OCI-LY3 (cell line): ENCODE measurements around the gene FXYD2.

Experiments used
- H2AFZ ChIP-seq: fragments of 200-600, 300-600 bp; shearing (Covaris generic); 2 replicates; pipeline ENCODE4 v1.6.0; 2014; ENCODE audit warnings: antibody characterized with exemption, low read depth, low read length
- H3K27ac ChIP-seq: fragments of 200-600, 300-600 bp; sonication (generic); 2 replicates; pipeline ENCODE4 v1.5.1; 2014; ENCODE audit warnings: mild to moderate bottlenecking, low read length, moderate library complexity, mixed read lengths
- H3K27me3 ChIP-seq: fragments of 200-600, 300-600 bp; sonication (generic); 2 replicates; pipeline ENCODE4 v1.6.1; 2014; ENCODE audit warnings: low read depth, low read length, mixed read lengths
- H3K36me3 ChIP-seq: fragments of 200-600, 300-600 bp; sonication (generic); replicated peaks from 2 replicates; pipeline ENCODE3; 2014; ENCODE audit warnings: low read depth, low read length, mixed read lengths
- H3K4me1 ChIP-seq: fragments of 300-600, 200-600 bp; sonication (generic); 2 replicates; pipeline ENCODE4 v1.6.1; 2014; ENCODE audit warnings: low read length, mixed read lengths
- H3K4me2 ChIP-seq: fragments of 200-600, 300-600 bp; sonication (generic); 2 replicates; pipeline ENCODE4 v1.6.1; 2014; ENCODE audit warnings: low read length, mixed read lengths
- H3K4me3 ChIP-seq: fragments of 300-600, 200-600 bp; sonication (generic); 2 replicates; pipeline ENCODE4 v1.5.1; 2014; ENCODE audit warnings: antibody characterized with exemption, mild to moderate bottlenecking, low read length, moderate library complexity
- H3K79me2 ChIP-seq: fragments of 300-600, 200-600 bp; shearing (Covaris generic); 2 replicates; pipeline ENCODE4 v1.6.1; 2014; ENCODE audit warnings: mild to moderate bottlenecking, low read length, mixed read lengths
- H3K9ac ChIP-seq: fragments of 300-600, 200-600 bp; shearing (Covaris generic); 2 replicates; pipeline ENCODE4 v1.6.0; 2014; ENCODE audit warnings: mild to moderate bottlenecking, low read length, moderate library complexity
- H3K9me3 ChIP-seq: fragments of 200-600, 300-600 bp; shearing (Covaris generic); 2 replicates; pipeline ENCODE4 v1.6.1; 2014; ENCODE audit warnings: low read length, mixed read lengths; ENCODE audit not compliant: insufficient read depth
- H4K20me1 ChIP-seq: fragments of 200-600, 300-600 bp; sonication (generic); 2 replicates; pipeline ENCODE4 v1.6.1; 2016; ENCODE audit warnings: low read length, mixed read lengths; ENCODE audit not compliant: insufficient read depth
- EZH2phosphoT487 ChIP-seq: fragments of 200-600 bp; shearing (Covaris generic); IDR thresholded peaks from 2 replicates; pipeline ENCODE4 v1.6.1; 2018; ENCODE audit warnings: antibody characterized with exemption, mixed run types, low read depth
- TF ChIP-seq, protein P1 (sequence below): fragments of 200-600, 300-600 bp; sonication (generic); IDR thresholded peaks from 2 replicates; pipeline ENCODE4 v1.5.1; 2014; ENCODE audit warnings: antibody characterized with exemption, low read length, low read depth

FXYD2 gene

DNA sequence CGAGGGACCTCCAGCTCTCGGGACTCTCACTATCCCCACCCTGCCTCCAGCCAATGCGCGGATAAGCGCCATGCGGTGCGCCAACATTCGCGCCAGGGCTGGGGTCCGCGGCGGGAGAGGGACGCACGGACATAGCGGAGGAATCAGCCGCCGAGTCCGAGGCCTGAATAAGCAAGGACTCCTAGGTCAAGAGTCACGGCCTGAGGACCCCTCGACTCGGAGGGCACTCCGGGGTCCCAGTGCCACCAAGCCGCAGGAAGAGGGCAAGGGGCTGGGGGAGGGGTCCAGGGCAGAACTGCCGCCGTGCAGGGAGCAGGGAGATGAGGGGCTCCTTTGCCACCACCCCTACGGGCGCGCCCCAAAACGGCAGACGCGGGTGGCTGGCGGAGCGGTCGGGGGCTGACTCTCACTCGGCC, 28.1 kb downstream of the FXYD2 start:
- Histone ChIP-seq H3K4me3 (no peak overlapping the region), H4K20me1 (no peaks in the 10 kb centered on the region), H2AFZ (no peak overlapping the region), H3K4me1 (no peaks in the 10 kb centered on the region), H3K27me3 (peaks cover under 1% of the 10 kb centered on the region; the same call in 1 of the 2 replicates), H3K9ac (no peak overlapping the region), H3K9me3 (no peaks in the 10 kb centered on the region), H3K27ac (no peak overlapping the region), H3K4me2 (no peak overlapping the region), H3K79me2 (no peaks in the 10 kb centered on the region), H3K36me3 (no peaks in the 10 kb centered on the region)
- TF ChIP-seq, protein P1, sequence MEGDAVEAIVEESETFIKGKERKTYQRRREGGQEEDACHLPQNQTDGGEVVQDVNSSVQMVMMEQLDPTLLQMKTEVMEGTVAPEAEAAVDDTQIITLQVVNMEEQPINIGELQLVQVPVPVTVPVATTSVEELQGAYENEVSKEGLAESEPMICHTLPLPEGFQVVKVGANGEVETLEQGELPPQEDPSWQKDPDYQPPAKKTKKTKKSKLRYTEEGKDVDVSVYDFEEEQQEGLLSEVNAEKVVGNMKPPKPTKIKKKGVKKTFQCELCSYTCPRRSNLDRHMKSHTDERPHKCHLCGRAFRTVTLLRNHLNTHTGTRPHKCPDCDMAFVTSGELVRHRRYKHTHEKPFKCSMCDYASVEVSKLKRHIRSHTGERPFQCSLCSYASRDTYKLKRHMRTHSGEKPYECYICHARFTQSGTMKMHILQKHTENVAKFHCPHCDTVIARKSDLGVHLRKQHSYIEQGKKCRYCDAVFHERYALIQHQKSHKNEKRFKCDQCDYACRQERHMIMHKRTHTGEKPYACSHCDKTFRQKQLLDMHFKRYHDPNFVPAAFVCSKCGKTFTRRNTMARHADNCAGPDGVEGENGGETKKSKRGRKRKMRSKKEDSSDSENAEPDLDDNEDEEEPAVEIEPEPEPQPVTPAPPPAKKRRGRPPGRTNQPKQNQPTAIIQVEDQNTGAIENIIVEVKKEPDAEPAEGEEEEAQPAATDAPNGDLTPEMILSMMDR = no peak
- TF ChIP-seq EZH2phosphoT487 = no peak

DNA sequence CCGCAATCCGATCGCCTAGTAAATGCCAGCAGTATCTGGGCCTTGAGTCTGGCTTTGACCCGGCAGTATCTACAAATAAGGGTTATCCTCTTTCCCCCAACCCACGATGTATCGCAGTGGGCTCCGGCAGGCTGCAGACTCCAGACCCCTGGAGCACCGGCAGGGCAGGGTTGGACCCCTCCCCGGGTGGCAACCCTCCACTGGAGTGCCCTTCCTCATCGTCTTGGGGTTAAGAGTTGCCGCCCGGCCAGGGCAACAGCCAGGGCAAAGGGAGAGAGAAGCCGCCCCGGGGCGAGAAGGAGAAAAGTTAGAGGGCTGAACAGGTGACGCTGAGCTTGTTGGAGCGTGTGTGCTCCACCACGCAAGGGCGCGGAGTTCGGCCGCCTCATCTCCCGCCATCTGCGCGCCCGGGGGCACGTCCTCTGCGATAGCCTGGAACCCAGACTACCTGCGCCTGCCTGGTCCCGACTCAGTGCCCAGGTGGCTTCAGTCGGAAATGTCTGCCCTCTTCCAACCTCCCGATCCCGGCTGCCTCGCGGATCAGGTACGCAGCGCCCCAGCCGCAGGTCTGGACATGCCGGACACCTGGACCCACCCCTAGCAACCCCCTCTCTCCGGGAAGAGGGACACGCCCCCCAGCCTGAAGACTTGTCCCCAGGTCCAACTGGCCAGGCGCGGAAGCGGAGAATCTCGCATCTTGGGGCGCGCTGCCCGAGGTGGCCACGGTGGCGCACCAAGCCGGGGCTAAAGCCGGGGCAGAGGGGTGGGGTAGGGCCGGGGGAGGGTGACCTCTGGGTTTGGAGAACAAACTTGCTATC, 28.7 kb downstream of the FXYD2 start:
- Histone ChIP-seq H3K4me2 (no peak overlapping the region), H3K9ac (no peak overlapping the region), H3K79me2 (no peaks in the 10 kb centered on the region), H2AFZ (no peak overlapping the region), H3K4me3 (no peak overlapping the region), H3K36me3 (no peaks in the 10 kb centered on the region), H3K9me3 (no peaks in the 10 kb centered on the region), H4K20me1 (no peaks in the 10 kb centered on the region), H3K27me3 (peaks cover 7% of the 10 kb centered on the region), H3K4me1 (no peaks in the 10 kb centered on the region), H3K27ac (no peak overlapping the region)
- no peak for TF ChIP-seq EZH2phosphoT487

DNA sequence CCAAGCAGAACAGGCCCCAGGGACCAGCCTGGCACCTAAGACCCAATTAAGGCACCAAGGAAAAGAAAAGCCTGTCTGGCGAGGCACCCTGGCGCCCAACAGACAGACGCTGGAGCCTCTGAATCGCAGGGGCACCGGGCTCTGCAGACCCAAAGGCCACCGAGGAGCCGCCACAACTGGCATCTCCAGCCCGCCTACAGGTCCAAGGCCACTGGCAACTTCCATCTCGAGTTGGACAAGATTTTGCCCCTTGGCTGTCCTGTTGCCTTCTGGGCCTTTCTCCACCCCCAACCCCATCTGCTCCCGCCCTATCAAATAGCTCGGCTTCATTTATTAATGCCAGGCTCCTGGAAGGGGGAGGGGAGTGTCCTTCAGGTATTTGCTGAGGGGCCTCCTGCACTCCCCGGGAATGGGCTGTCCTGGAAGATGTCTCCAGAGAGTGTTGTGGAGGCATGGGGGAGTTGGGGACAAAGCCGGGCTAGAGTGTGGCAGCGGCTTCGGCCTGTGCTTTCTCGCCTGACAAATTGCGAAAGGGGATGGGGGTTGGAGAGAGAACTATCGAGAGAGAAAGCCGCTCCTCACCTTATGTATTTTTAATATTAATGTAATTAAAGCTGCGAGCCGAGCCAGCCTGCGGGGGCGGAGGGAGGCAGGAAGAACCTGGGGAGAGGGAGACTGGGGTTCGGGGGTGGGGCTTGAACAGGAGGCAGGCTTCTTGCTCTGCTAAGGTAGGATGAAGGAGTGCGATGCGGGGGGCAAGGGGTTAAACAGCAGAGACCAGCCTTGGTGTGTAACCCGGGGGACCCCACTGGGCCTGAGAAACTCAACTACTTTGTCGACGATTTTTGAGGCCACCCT, 29.5 kb downstream of the FXYD2 start:
- no peaks in the 10 kb centered on the region for H3K79me2 ChIP-seq
- TF ChIP-seq EZH2phosphoT487 = no peak
- TF ChIP-seq, protein P1 = no peak
- H3K4me3 ChIP-seq = no peak overlapping the region
- no peaks in the 10 kb centered on the region for H4K20me1 ChIP-seq
- H3K9me3 ChIP-seq = no peaks in the 10 kb centered on the region
- H3K27me3 ChIP-seq = peaks cover 15% of the 10 kb centered on the region
- H2AFZ ChIP-seq = no peak overlapping the region
- H3K4me2 ChIP-seq = no peak overlapping the region
- no peak overlapping the region for H3K27ac ChIP-seq
- H3K4me1 ChIP-seq = no peaks in the 10 kb centered on the region
- no peaks in the 10 kb centered on the region for H3K36me3 ChIP-seq
- no peak overlapping the region for H3K9ac ChIP-seq

DNA sequence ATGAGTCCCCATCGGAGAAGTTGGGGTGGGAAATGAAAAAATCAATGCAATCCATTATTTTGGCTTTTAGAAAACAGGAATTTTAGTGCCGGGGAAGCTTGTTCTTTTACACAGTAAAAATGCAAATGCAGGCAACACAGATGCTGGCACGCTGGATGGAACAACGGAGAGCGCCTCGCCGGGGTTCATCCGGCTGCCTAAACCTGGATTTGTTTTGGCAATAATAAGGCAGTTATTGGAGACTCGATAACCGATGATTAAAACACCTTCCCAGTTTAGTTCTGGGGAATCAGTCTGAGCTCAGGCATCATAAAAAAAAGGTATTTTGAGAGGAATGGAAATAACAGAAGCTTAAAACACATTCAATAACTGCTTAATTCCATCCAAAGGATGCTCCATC, 30.4 kb downstream of the FXYD2 start:
- Histone ChIP-seq H4K20me1 (no peaks in the 10 kb centered on the region), H3K36me3 (no peaks in the 10 kb centered on the region), H3K27ac (no peak overlapping the region), H3K9me3 (no peaks in the 10 kb centered on the region), H3K4me1 (no peaks in the 10 kb centered on the region), H3K27me3 (peaks cover 24% of the 10 kb centered on the region), H3K9ac (no peak overlapping the region), H2AFZ (no peak overlapping the region), H3K4me3 (no peak overlapping the region), H3K4me2 (no peak overlapping the region), H3K79me2 (no peaks in the 10 kb centered on the region)
- TF ChIP-seq, protein P1 = no peak
- no peak for TF ChIP-seq EZH2phosphoT487
